K562 (cell line): ENCODE results near the gene TENM4. TPM values are rescaled to one million over a fixed set of nuclear protein-coding genes. Genes with fewer than 3 reads are reported as not detected.

Experiments
- E2F5 ChIP-seq: sonication (generic); formaldehyde crosslinking; IDR thresholded peaks from 2 replicates; pipeline ENCODE4 v1.8.0; 2022; ENCODE audit warnings: mild to moderate bottlenecking, missing genetic modification reagents
- GMEB1 ChIP-seq: fragments of 250-450 bp; sonication (Bioruptor Pico); IDR thresholded peaks from 2 replicates; pipeline ENCODE4 v1.4.0; 2020; ENCODE audit warnings: mild to moderate bottlenecking
- GTF3C2 ChIP-seq: IDR thresholded peaks from 3 replicates; pipeline ENCODE4 v1.6.1; 2011; ENCODE audit warnings: borderline replicate concordance, mild to moderate bottlenecking, moderate library complexity; ENCODE audit not compliant: insufficient read length; ENCODE audit errors: extremely low read depth
- HMG20B ChIP-seq: fragments of 250-450 bp; sonication (Bioruptor Pico); IDR thresholded peaks from 2 replicates; pipeline ENCODE4 v1.5.0; 2021; ENCODE audit warnings: mild to moderate bottlenecking
- HNRNPLL ChIP-seq: fragments of 200-400 bp; formaldehyde crosslinking; IDR thresholded peaks from 2 replicates; pipeline ENCODE4 v1.6.1; 2017; ENCODE audit warnings: low read length, low read depth, mild to moderate bottlenecking; ENCODE audit not compliant: poor library complexity, severe bottlenecking
- NUFIP1 ChIP-seq: fragments of 450-650 bp; IDR thresholded peaks from 2 replicates; pipeline ENCODE4 v1.6.1; 2018; ENCODE audit not compliant: partially characterized antibody
- PHTF2 ChIP-seq: fragments of 250-450 bp; sonication (Bioruptor Pico); IDR thresholded peaks from 2 replicates; pipeline ENCODE4 v1.5.0; 2021; ENCODE audit warnings: mild to moderate bottlenecking
- SPI1 ChIP-seq: IDR thresholded peaks from 2 replicates; pipeline ENCODE4 v1.6.1; 2011; ENCODE audit warnings: low read depth, low read length, control low read depth, borderline replicate concordance
- SRSF7 ChIP-seq: fragments of 200-400 bp; formaldehyde crosslinking; optimal IDR thresholded peaks from 2 replicates; pipeline ENCODE3; 2017; ENCODE audit warnings: mild to moderate bottlenecking, low read depth, low read length
- ZNF134 ChIP-seq: fragments of 250-450 bp; sonication (Bioruptor Pico); conservative IDR thresholded peaks from 2 replicates; pipeline ENCODE4 v1.4.0; 2020
- polyA plus RNA-seq, 8 experiments: library from polyadenylated mRNA; depleted of rRNA in 4 of 8; stranded (reverse) in 5 of 8; unstranded in 3 of 8; fragments of >200 nt; fragmentation: Nextera tagmentation in 2 of 8; fragmentation: Illumina TruSeq in 1 of 8; extraction: Ambion mirVana in 2 of 8; extraction: Trizol in 1 of 8; gene quantifications; 2 replicates each; pipeline versions ENCODE4 v1.2.1 to v1.2.3, GENCODE V29; 2011 to 2014; ENCODE audit warnings: inconsistent platforms in 1 of 8, missing spikeins in 1 of 8
- total RNA-seq, 7 experiments: library from RNA; depleted of rRNA in 6 of 7; stranded (reverse); fragments of >200 nt in 6 of 7; fragmentation: Illumina TruSeq in 2 of 7; extraction: Trizol in 2 of 7; gene quantifications; 2 replicates each; pipeline versions ENCODE4 v1.2.1 to v1.2.3, GENCODE V29; 2011 to 2021; ENCODE audit warnings: low replicate concordance in 1 of 7
- TF ChIP-seq, protein P1 (sequence below): IDR thresholded peaks from 2 replicates; pipeline ENCODE4 v1.6.1; 2011; ENCODE audit warnings: borderline replicate concordance, low read depth, mild to moderate bottlenecking, moderate library complexity, low read length; ENCODE audit not compliant: insufficient read depth, poor library complexity, severe bottlenecking

TENM4 gene
- total and polyA plus RNA-seq, 9 of the 15 experiments (the other 6 are each of a cell fraction or from before 2014, with no cell fraction given), result 0.16 TPM; not detected in 8

GRCh38 chr11:78698612-78699011 lies 742.2 kb downstream of the TENM4 start (continued):
- no peak for TF ChIP-seq GTF3C2
- TF ChIP-seq SRSF7, result no peak
- TF ChIP-seq, protein P1, sequence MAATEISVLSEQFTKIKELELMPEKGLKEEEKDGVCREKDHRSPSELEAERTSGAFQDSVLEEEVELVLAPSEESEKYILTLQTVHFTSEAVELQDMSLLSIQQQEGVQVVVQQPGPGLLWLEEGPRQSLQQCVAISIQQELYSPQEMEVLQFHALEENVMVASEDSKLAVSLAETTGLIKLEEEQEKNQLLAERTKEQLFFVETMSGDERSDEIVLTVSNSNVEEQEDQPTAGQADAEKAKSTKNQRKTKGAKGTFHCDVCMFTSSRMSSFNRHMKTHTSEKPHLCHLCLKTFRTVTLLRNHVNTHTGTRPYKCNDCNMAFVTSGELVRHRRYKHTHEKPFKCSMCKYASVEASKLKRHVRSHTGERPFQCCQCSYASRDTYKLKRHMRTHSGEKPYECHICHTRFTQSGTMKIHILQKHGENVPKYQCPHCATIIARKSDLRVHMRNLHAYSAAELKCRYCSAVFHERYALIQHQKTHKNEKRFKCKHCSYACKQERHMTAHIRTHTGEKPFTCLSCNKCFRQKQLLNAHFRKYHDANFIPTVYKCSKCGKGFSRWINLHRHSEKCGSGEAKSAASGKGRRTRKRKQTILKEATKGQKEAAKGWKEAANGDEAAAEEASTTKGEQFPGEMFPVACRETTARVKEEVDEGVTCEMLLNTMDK, result no peak
- no peak for TF ChIP-seq ZNF134 (CRISPR knock-in tag)
- TF ChIP-seq SPI1, result no peak
- no peak for TF ChIP-seq GMEB1 (CRISPR knock-in tag)
- TF ChIP-seq PHTF2 (CRISPR knock-in tag), result no peak
- TF ChIP-seq E2F5, result no peak
- TF ChIP-seq HMG20B (CRISPR knock-in tag), result no peak
- TF ChIP-seq NUFIP1, result no peak
- no peak for TF ChIP-seq HNRNPLL
